H1 (cell line): Measurements from ENCODE around the gene PPP1R12B. TPM values are rescaled to one million over a fixed set of nuclear protein-coding genes. Genes with fewer than 3 reads are reported as not detected.

Experiments
- CTCF ChIA-PET: fragments of 300-600 bp; sonication (Branson Sonifier 250); formaldehyde crosslinking; loops from one replicate; lab custom pipeline; 2021; ENCODE audit not compliant: partially characterized antibody; lab: Charles Lee
- POLR2A ChIA-PET: fragments of 300-600 bp; sonication (Branson Sonifier 250); formaldehyde crosslinking; loops from one replicate; lab custom pipeline; 2021; ENCODE audit warnings: inconsistent platforms; ENCODE audit not compliant: partially characterized antibody; lab: Charles Lee
- DNase-seq, 2 experiments: peaks; one replicate each; pipeline versions ENCODE4 v3.0.0 to v3.0.0-alpha.2; 2010 to 2022; ENCODE audit warnings: low spot score in 2 of 2, low read depth in 1 of 2, mixed read lengths in 1 of 2
- FAIRE-seq: peaks from 2 replicates; lab custom pipeline; 2011; peaks lifted over from hg19 to GRCh38; lab: Jason Lieb, UNC
- H2AFZ ChIP-seq: 2 replicates; pipeline ENCODE4 v1.8.1; 2012; ENCODE audit warnings: low read length, inconsistent platforms
- H2AK5ac ChIP-seq: 2 replicates; pipeline ENCODE4 v1.6.1; 2013; ENCODE audit warnings: low read depth, low read length
- H2BK120ac ChIP-seq: replicated peaks from 2 replicates; pipeline ENCODE3; 2013; ENCODE audit warnings: low read depth, low read length, inconsistent platforms
- H2BK12ac ChIP-seq: 2 replicates; pipeline ENCODE4 v1.6.1; 2013; ENCODE audit warnings: low read depth, low read length
- H2BK15ac ChIP-seq: 2 replicates; pipeline ENCODE4 v1.6.1; 2013; ENCODE audit warnings: low read length
- H2BK20ac ChIP-seq: 2 replicates; pipeline ENCODE4 v1.6.1; 2013; ENCODE audit warnings: low read length
- H2BK5ac ChIP-seq: 2 replicates; pipeline ENCODE4 v1.6.1; 2013; ENCODE audit warnings: low read depth, low read length
- H3K14ac ChIP-seq: 2 replicates; pipeline ENCODE4 v1.6.1; 2013; ENCODE audit warnings: inconsistent platforms; ENCODE audit not compliant: insufficient read length
- H3K18ac ChIP-seq: 2 replicates; pipeline ENCODE4 v1.6.1; 2013; ENCODE audit warnings: low read length; ENCODE audit errors: extremely low read depth
- H3K23ac ChIP-seq: 2 replicates; pipeline ENCODE4 v1.6.1; 2013; ENCODE audit warnings: inconsistent platforms; ENCODE audit not compliant: insufficient read length
- H3K23me2 ChIP-seq: 2 replicates; pipeline ENCODE4 v1.6.1; 2013; ENCODE audit warnings: low read depth, low read length
- H3K27ac ChIP-seq: 2 replicates; pipeline ENCODE4 v1.6.1; 2011; ENCODE audit warnings: low read depth, low read length, inconsistent platforms
- H3K27me3 ChIP-seq, 4 experiments: replicated peaks in 1 of 4; 1 replicate in 1 of 4; 2 replicates in 3 of 4; pipeline versions ENCODE4 v1.6.1 to v1.8.1; 2011 to 2013; ENCODE audit warnings: low read length in 3 of 4, mild to moderate bottlenecking in 3 of 4, inconsistent platforms in 2 of 4, mixed read lengths in 2 of 4, moderate library complexity in 1 of 4; ENCODE audit not compliant: control insufficient read depth in 3 of 4, insufficient read depth in 3 of 4; ENCODE audit errors: extremely low read depth in 1 of 4
- H3K36me3 ChIP-seq, 4 experiments: 2 replicates each; pipeline versions ENCODE4 v1.6.1 to v1.8.1; 2011 to 2013; ENCODE audit warnings: mild to moderate bottlenecking in 4 of 4, low read length in 3 of 4, moderate library complexity in 2 of 4, control low read depth in 1 of 4, inconsistent platforms in 1 of 4; ENCODE audit not compliant: insufficient read depth in 4 of 4, control insufficient read depth in 2 of 4
- H3K4ac ChIP-seq: replicated peaks from 2 replicates; pipeline ENCODE3; 2013; ENCODE audit warnings: low read length, low read depth, mixed read lengths, inconsistent platforms; ENCODE audit not compliant: insufficient read length
- H3K4me1 ChIP-seq, 4 experiments: replicated peaks in 1 of 4; 1 replicate in 1 of 4; 2 replicates in 3 of 4; pipeline versions ENCODE4 v1.6.1 to v1.8.1; 2011 to 2013; ENCODE audit warnings: low read length in 3 of 4, inconsistent platforms in 2 of 4, mixed read lengths in 1 of 4; ENCODE audit not compliant: insufficient read depth in 4 of 4, control insufficient read depth in 3 of 4
- H3K4me2 ChIP-seq, 2 experiments: 2 replicates each; pipeline versions ENCODE4 v1.6.1 to v1.8.1; 2011 to 2013; ENCODE audit warnings: low read depth in 2 of 2, low read length in 2 of 2, control low read depth in 1 of 2, inconsistent platforms in 1 of 2, mild to moderate bottlenecking in 1 of 2; ENCODE audit not compliant: insufficient read depth in 1 of 2
- H3K4me3 ChIP-seq, 4 experiments: fragments of 200-600, 300-600 bp in 1 of 4; sonication (generic), shearing (Covaris generic), sonication (Bioruptor Twin) in 1 of 4; 2 replicates each; pipeline versions ENCODE4 v1.5.1 to v1.8.1; 2011 to 2016; ENCODE audit warnings: low read length in 4 of 4, low read depth in 3 of 4, control low read depth in 2 of 4, inconsistent platforms in 2 of 4, mild to moderate bottlenecking in 2 of 4, mixed read lengths in 1 of 4, moderate library complexity in 1 of 4; ENCODE audit not compliant: insufficient read depth in 2 of 4; ENCODE audit errors: extremely low read depth in 1 of 4
- H3K56ac ChIP-seq: replicated peaks from 2 replicates; pipeline ENCODE3; 2013; ENCODE audit warnings: low read depth, mild to moderate bottlenecking, mixed read lengths, low read length, inconsistent platforms; ENCODE audit not compliant: insufficient read length
- H3K79me1 ChIP-seq: 2 replicates; pipeline ENCODE4 v1.6.1; 2013; ENCODE audit warnings: low read depth, low read length, control low read depth
- H3K79me2 ChIP-seq, 2 experiments: 2 replicates each; pipeline versions ENCODE4 v1.6.1 to v1.8.1; 2012 to 2013; ENCODE audit warnings: low read length in 2 of 2, mild to moderate bottlenecking in 2 of 2, inconsistent platforms in 1 of 2; ENCODE audit not compliant: insufficient read depth in 2 of 2, control insufficient read depth in 1 of 2
- H3K9ac ChIP-seq, 4 experiments: replicated peaks in 1 of 4; 1 replicate in 1 of 4; 2 replicates in 3 of 4; pipeline versions ENCODE4 v1.6.1 to v1.8.1; 2011 to 2013; ENCODE audit warnings: low read depth in 3 of 4, low read length in 3 of 4, control low read depth in 2 of 4, mild to moderate bottlenecking in 2 of 4, moderate library complexity in 2 of 4, inconsistent platforms in 1 of 4; ENCODE audit errors: extremely low read depth in 1 of 4
- H3K9me3 ChIP-seq, 2 experiments: 2 replicates each; pipeline versions ENCODE4 v1.6.1 to v1.8.1; 2012 to 2013; ENCODE audit warnings: mild to moderate bottlenecking in 2 of 2, moderate library complexity in 2 of 2, control low read depth in 1 of 2, inconsistent platforms in 1 of 2, low read depth in 1 of 2, low read length in 1 of 2, mixed read lengths in 1 of 2; ENCODE audit not compliant: insufficient read depth in 2 of 2
- H4K20me1 ChIP-seq, 2 experiments: replicated peaks in 1 of 2; 2 replicates each; pipeline versions ENCODE3 to v1.8.1; 2011 to 2013; ENCODE audit warnings: inconsistent platforms in 2 of 2, low read length in 2 of 2, mild to moderate bottlenecking in 1 of 2; ENCODE audit not compliant: insufficient read depth in 2 of 2, control insufficient read depth in 1 of 2
- H4K5ac ChIP-seq: 2 replicates; pipeline ENCODE4 v1.6.1; 2013; ENCODE audit warnings: low read length, low read depth, mixed read lengths, inconsistent platforms; ENCODE audit not compliant: insufficient read length
- H4K8ac ChIP-seq: 2 replicates; pipeline ENCODE4 v1.8.0; 2013; ENCODE audit warnings: mild to moderate bottlenecking, moderate library complexity, low read length, inconsistent platforms; ENCODE audit not compliant: insufficient read depth; ENCODE audit errors: extremely low read depth
- H4K91ac ChIP-seq: replicated peaks from 2 replicates; pipeline ENCODE3; 2013; ENCODE audit warnings: low read length, mixed read lengths, inconsistent platforms; ENCODE audit not compliant: insufficient read length
- BCL11A ChIP-seq, 2 experiments: IDR thresholded peaks; one replicate each; pipeline ENCODE4 v1.6.1; 2011; ENCODE audit warnings: low read depth in 2 of 2, low read length in 2 of 2, mild to moderate bottlenecking in 2 of 2
- CHD2 ChIP-seq: IDR thresholded peaks from 2 replicates; pipeline ENCODE4 v1.6.1; 2012; ENCODE audit warnings: low read length, improper control_type of control experiment
- NANOG ChIP-seq: IDR thresholded peaks from 2 replicates; pipeline ENCODE4 v1.6.1; 2011; ENCODE audit warnings: low read length, low read depth, mild to moderate bottlenecking, inconsistent platforms; ENCODE audit not compliant: insufficient read depth, poor library complexity, severe bottlenecking
- POU5F1 ChIP-seq: IDR thresholded peaks from 2 replicates; pipeline ENCODE4 v1.6.1; 2011; ENCODE audit warnings: low read depth, mild to moderate bottlenecking, low read length, moderate library complexity
- SP1 ChIP-seq: IDR thresholded peaks from 2 replicates; pipeline ENCODE4 v1.6.1; 2011; ENCODE audit warnings: low read depth, low read length
- WGBS, 2 experiments: shearing (Covaris generic) in 1 of 2; methylation state at CpG; one replicate each; pipeline versions ENCODE4 v1.1.6 to v1.1.7; 2013 to 2015; ENCODE audit warnings: low lambda C conversion rate in 2 of 2, mixed read lengths in 2 of 2, inconsistent platforms in 1 of 2, low coverage in 1 of 2, missing lambda C conversion rate in 1 of 2; ENCODE audit not compliant: insufficient replicate concordance in 2 of 2, insufficient coverage in 1 of 2, insufficient read length in 1 of 2; ENCODE audit errors: extremely low coverage in 1 of 2, missing lambda C conversion rate in 1 of 2; 5-methylcytosine and 5-hydroxymethylcytosine counted together
- polyA plus RNA-seq, 7 experiments: library from polyadenylated mRNA; depleted of rRNA in 3 of 7; stranded (reverse) in 5 of 7; unstranded in 2 of 7; fragments of >200 nt in 5 of 7; fragments of 200-250 nt in 2 of 7; gene quantifications; 1 replicate in 5 of 7; 2 replicates in 1 of 7; 4 replicates in 1 of 7; pipeline versions ENCODE4 v1.2.1 to v1.2.3, GENCODE V29; 2011 to 2013; ENCODE audit warnings: missing spikeins in 2 of 7, mixed read lengths in 2 of 7
- total RNA-seq: library from RNA; stranded (reverse); fragmentation: NEBNext Ultra II Directional; extraction: Animal tissue kit (Norgen Biotek cat#: 25700); gene quantifications from 2 replicates; pipeline ENCODE4 v1.2.1, GENCODE V29; 2021

The PPP1R12B gene
- total and polyA plus RNA-seq, 2 of the 8 experiments (the other 6 are each of a cell fraction or from before 2014, with no cell fraction given): 7.9 to 18.7 TPM

DNA sequence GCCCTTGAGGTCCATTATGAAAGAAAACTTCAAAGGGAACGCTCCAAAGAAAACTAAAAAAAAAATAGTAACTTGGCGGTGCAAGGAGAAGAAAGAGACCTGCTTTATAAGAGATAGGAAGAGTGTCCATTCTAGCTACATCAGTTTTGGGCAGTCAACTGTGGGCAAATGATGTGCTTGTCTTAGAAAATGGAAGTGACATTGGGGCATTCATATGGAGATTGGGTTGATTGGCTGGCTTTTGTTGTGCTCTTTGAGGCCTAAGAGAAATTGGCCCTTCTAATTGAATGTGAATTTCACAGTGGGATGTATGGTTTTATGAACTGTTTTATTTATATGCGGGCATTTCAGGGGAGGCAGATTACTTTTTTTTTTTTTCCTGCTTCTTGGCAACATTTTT is 13.2 kb downstream of the PPP1R12B start:
- peak overlapping the region; percentile 40 for H4K5ac ChIP-seq
- no peak overlapping the region for H2AK5ac ChIP-seq
- no peak overlapping the region for H2AFZ ChIP-seq
- peak overlapping the region; percentile 82; the same call in 1 of the 2 replicates for H2BK5ac ChIP-seq
- no peak overlapping the region for H3K18ac ChIP-seq
- no peak overlapping the region for H4K8ac ChIP-seq
- no peak overlapping the region for H2BK12ac ChIP-seq
- H3K4me3 ChIP-seq: peak overlapping the region in 1 of 4 experiments; percentile 48; a peak in 1 of 8 replicates
- H3K9me3 ChIP-seq: no peaks in the 10 kb centered on the region
- TF ChIP-seq NANOG (peak; percentile 97), POU5F1 (peak; percentile 94), BCL11A (IDR thresholded peaks at IDR 0.05; ENCODE audit: low read depth in 2 of 2, low read length in 2 of 2) (no peak), CHD2 (no peak), SP1 (peak; percentile 45; the same call in 1 of the 2 replicates)
- peaks cover 0 to 38% of the 10 kb centered on the region in 2 experiments; a peak in 2 of 4 replicates for H3K79me2 ChIP-seq
- H3K14ac ChIP-seq: no peak overlapping the region
- peak; percentile 81 for FAIRE-seq
- CTCF ChIA-PET: interaction anchor here (0.7 to 1.2 kb wide), 2 partner anchors 9 to 88 kb away, joined by 3 read pairs; no protein-coding TSS in a partner anchor
- no peaks in the 10 kb centered on the region for H3K23me2 ChIP-seq
- DNase-seq: no peak
- H2BK120ac ChIP-seq: no peak overlapping the region
- peak overlapping the region; percentile 46 to 64 for H3K4me2 ChIP-seq
- no peak overlapping the region for H3K4ac ChIP-seq
- H3K9ac ChIP-seq: no peak overlapping the region
- 18% methylated on average over 3 of the region's 3 CpGs; no CpG with 5 or more reads in 1 of the 2 experiments for WGBS, 2 experiments
- no peaks in the 10 kb centered on the region for H3K27me3 ChIP-seq
- no peak overlapping the region for H3K23ac ChIP-seq
- no peak overlapping the region for H3K27ac ChIP-seq
- H2BK20ac ChIP-seq: no peak overlapping the region
- POLR2A ChIA-PET: interaction anchor here (0.6 to 2.1 kb wide), 4 partner anchors 9 to 140 kb away, joined by 3 to 6 read pairs (median 4); partner anchors contain the start of gene PPP1R12B
- H3K36me3 ChIP-seq: no peaks in the 10 kb centered on the region
- no peak overlapping the region for H3K56ac ChIP-seq
- no peak overlapping the region for H4K91ac ChIP-seq
- H4K20me1 ChIP-seq: no peaks in the 10 kb centered on the region
- H3K4me1 ChIP-seq: peaks cover 2 to 14% (median 11%) of the 10 kb centered on the region in 4 experiments
- H3K79me1 ChIP-seq: no peaks in the 10 kb centered on the region
- no peak overlapping the region for H2BK15ac ChIP-seq
